Measurements from ENCODE around the gene B4GALNT4.
"Not testable (repeated sequence)": the region's sequence is repeated elsewhere in the genome, so short reads cannot be mapped to it uniquely, and the experiment has no call there.

B4GALNT4 gene

GRCh38 chr11:373716-374551 is 4.6 kb downstream of the B4GALNT4 start:
- FAIRE-seq (no peak), DNase-seq (ENCODE audit: insufficient read length, low spot score) (no peak)

- DNase-seq (ENCODE audit: insufficient read length, low spot score) (no peak), FAIRE-seq (no peak)
These were observed 6.0 kb downstream of the B4GALNT4 start for GRCh38 chr11:375065-376025.

DNA sequence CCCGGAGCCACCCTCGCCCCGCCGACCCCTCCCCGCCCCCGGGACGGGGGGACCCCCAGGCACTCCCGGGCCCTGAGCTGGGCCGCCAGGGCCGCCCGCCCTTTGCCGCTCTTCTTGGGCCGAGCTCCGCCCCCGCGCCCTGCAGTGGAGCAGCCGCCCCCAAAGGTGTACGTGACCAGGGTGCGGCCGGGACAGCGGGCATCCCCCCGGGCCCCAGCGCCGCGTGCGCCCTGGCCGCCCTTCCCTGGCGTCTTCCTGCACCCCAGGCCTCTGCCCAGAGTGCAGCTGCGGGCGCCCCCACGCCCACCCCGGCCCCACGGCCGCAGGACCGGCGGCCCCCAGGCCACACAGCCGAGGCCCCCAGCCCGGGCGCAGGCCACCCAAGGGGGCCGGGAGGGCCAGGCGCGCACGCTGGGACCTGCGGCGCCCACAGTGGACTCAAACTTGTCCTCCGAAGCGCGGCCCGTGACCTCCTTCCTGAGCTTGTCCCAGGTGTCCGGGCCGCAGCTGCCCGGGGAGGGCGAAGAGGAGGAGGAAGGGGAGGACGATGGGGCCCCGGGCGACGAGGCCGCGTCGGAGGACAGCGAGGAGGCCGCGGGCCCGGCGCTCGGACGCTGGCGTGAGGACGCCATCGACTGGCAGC is 7.4 kb downstream of the B4GALNT4 start:
- no peak for DNase-seq (ENCODE audit: insufficient read length, low spot score)
- no peak for FAIRE-seq

DNA sequence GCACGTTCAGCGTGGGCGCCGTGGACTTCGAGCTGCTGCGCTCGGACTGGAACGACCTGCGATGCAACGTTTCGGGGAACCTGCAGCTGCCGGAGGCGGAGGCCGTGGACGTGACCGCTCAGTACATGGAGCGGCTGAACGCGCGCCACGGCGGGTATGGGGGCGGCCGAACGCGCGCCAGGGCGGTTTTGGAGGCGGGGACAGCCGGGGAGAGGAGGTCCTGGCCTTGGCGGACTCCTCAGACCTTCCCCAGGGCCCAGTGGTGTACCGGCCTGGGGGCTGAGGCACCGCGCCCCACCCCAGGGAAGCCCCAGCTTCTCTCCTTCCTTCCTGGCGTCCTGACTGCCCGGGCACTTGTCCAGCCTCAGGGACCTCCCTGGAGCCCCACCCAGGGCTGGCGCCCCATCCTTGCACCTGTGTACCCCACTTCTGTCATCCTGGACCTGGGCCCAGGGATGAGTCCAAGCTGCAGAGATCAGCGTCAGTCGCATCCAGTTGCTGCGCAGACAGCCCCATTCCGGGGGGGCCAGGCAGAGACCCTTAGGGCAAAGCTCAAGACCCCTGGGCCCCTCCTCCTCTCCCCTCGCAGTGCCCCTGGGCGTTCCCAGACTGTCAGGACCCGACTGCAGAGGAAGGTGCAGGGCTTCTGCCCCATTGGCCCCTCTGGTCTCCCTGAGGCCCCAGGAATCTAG is 8.0 kb downstream of the B4GALNT4 start:
- DNase-seq (ENCODE audit: insufficient read length, low spot score) (no peak), FAIRE-seq (no peak)

GRCh38 chr11:377883-378500 is 8.7 kb downstream of the B4GALNT4 start:
- DNase-seq (ENCODE audit: insufficient read length, low spot score) = no peak

GRCh38 chr11:379205-380094 is 10.2 kb downstream of the B4GALNT4 start:
- no peak for FAIRE-seq
- DNase-seq (ENCODE audit: insufficient read length, low spot score) = no peak

More at GRCh38 chr11:377883-378500, 8.7 kb downstream of the B4GALNT4 start:
- no peak for FAIRE-seq

GRCh38 chr11:380095-380480 is 10.8 kb downstream of the B4GALNT4 start:
- DNase-seq (ENCODE audit: insufficient read length, low spot score) = no peak
- no peak for FAIRE-seq

DNA sequence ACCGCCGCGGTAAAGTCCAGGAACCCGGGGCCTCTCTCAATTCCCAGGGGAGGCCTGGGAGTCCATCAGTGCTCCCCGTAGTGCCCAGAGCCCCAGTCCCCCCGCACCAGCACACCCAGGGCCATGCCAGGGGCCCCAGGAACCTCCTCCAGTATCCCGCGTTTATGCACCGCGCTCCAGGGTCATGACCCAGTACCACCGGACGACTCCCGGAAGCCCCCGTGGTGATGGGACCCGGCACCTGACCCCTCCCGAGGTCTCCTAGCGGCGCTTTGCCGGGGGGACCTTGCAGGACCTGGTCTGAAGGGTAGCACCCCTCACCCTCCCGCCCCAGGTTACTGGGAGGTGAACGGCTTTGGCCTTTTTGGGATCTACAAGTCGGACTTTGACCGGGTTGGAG is 11.2 kb downstream of the B4GALNT4 start:
- FAIRE-seq = no peak

GRCh38 chr11:380996-381395 is 11.7 kb downstream of the B4GALNT4 start:
- DNase-seq (ENCODE audit: insufficient read length, low spot score) = no peak
- FAIRE-seq = no peak

More for the DNA sequence above, 11.2 kb downstream of the B4GALNT4 start:
- DNase-seq (ENCODE audit: insufficient read length, low spot score) = no peak

DNA sequence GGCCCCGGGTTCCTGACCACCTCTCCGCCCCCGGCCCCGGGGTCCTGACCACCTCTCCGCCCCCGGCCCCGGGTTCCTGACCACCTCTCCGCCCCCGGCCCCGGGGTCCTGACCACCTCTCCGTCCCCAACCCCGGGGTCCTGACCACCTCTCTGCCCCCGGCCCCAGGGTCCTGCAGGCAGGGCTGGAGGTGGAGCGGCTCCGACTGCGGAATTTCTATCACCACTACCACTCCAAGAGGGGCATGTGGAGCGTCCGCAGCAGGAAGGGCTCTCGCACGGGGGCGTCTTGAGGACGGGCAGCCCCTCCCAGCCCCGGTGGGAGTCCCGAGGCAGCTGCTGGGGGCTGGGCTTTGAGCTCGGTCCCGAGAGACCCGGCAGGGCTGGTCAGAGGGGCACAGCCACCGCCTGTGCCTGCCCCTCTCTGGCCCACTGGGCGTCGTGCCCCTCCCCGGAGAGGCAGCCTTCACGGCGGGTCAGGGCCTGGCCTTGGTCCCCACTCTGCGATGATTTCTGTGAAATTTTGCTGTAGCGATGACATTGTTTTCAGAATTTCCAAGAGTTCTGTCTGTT is 12.3 kb downstream of the B4GALNT4 start:
- FAIRE-seq = no peak
- no peak for DNase-seq (ENCODE audit: insufficient read length, low spot score)

DNA sequence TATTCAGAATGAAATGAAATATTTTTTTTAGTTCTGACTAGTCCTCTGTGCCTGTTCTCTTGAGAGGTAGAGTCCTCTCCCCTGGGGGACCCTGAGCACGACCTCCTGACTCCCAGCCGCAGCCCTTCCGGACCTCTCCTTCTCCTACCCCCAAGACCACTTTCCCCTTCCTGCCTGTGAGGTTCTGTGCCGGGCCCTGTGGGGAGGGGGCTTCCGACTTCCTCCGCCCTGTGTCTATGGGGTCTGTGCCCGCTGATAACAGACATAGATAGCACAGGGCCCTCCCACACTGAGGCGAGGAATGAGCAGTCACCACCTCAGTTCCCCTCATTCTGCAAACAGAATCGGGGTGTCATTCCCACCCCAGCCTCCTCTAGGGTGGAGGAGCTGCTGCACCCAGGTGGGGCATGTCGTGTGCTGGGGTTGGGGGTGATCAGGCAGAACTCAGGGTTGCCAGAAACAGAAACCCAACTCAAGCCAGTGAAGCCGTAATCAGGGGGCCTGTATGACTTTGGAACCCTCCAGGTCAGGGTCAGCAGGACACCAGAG is 12.9 kb downstream of the B4GALNT4 start:
- FAIRE-seq (no peak), DNase-seq (ENCODE audit: insufficient read length, low spot score) (no peak)

DNA sequence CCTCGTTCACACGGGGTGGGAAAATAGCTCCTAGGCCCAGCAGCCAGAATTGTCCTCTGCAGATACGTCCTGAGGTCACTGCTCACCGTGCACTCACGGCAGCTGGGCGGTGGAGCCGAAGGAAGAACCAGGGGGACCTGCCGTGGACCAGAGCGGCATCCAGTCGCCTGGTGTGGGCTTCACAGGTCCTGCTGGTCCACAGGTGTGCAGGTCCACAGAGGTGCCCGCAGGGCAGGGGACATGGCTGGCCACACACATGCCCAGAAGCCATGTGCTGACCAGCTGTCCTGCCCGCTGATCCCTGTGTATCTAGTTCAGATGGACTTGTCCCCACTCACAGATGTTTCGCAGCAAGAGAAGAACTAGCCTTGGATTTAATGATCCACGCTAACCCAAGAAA is 14.1 kb downstream of the B4GALNT4 start:
- no peak for FAIRE-seq
- DNase-seq (ENCODE audit: insufficient read length, low spot score) = no peak

DNA sequence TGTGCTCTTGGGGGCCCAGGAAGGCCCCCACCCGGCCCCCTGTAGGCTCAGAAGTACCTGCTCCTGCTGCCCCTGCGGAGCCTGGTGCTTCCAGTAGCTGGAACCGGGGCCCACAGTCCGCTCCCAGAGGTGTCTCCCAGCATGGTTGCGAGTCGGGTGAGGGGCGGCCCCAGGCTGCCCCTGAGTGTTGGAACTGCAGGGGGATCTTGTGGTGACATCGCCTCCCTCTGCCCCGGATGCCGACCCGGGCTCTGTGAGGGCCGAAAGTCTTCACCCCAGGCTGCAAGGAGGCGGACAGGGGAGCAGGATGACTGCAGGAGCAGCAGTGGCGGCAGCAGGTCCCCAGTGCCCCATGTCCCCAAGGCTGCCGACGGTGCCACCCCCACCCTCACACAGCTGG is 15.2 kb downstream of the B4GALNT4 start:
- DNase-seq (ENCODE audit: insufficient read length, low spot score) (no peak), FAIRE-seq (no peak)

DNA sequence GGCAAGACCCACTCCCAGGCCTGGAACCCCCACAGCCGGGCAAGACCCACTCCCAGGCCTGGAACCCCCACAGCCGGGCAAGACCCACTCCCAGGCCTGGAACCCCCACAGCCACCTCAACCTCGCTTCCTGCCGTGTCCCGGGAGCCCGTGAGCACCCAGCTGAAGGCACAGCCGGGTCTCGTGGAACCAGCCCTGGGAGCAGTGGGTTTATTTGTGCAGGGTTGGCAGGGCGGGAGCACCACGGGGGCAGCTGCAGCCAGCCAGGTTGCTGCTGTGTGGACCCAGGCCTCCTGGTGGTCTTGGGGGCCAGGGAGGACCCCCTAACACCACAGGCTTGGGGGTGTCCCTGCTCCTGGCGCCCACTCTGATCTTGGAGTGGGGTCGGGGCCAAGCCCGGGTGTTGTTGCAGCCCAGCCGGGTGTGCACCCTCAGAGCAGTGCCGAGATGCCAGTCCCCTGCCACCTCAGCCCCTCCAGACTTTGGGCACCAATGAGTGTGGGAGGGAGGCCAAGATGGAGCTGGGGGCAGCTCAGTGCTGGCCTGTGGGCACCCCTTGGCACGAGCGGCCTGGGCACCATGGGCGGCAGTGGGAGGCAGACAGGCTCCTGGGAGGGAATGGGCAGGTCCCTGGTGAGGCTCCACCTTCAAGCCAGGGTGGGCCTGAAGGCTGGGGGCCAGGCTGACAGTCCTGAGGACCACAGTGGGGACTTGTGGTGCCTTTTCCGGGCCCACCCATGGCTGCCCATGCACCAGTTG is 16.5 kb downstream of the B4GALNT4 start:
- FAIRE-seq (no peak), DNase-seq (ENCODE audit: insufficient read length, low spot score) (no peak)

DNA sequence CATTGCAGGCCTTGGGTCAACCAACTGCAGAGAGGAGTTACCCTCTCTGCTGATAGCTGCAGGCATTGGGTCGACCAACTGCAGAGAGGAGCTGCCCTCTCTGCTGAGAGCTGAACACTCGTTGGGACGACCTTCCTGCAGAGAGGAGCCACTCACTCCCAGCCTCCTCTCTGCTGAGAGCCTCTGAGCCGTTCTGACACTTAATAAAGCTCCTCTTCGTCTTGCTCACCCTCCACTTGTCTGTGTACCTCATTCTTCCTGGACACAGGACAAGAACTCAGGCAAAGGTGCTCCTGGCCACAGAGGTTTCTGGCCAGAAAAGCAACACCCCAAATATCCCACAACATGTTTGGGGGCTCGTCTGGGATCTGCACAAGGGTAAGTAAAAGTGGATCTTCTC is 17.2 kb downstream of the B4GALNT4 start:
- DNase-seq (ENCODE audit: insufficient read length, low spot score) (no peak), FAIRE-seq (no peak)

GRCh38 chr11:387193-387793 is 18.0 kb downstream of the B4GALNT4 start:
- DNase-seq (ENCODE audit: insufficient read length, low spot score) (no peak), FAIRE-seq (no peak)

GRCh38 chr11:389369-389768 is 20.1 kb downstream of the B4GALNT4 start:
- not testable (repeated sequence) for DNase-seq (ENCODE audit: insufficient read length, low spot score); FAIRE-seq

All from HTR-8/SVneo (cell line).